GM21717 (cell line): Measurements from ENCODE around the gene SPATA20.

Experiments used
- ATAC-seq: cut with Tn5 transposase; IDR thresholded peaks from one replicate; pipeline ENCODE4 v1.9.1; 2021; ENCODE audit warnings: mild to moderate bottlenecking, moderate library complexity; ENCODE audit not compliant: unreplicated experiment

Gene SPATA20

DNA sequence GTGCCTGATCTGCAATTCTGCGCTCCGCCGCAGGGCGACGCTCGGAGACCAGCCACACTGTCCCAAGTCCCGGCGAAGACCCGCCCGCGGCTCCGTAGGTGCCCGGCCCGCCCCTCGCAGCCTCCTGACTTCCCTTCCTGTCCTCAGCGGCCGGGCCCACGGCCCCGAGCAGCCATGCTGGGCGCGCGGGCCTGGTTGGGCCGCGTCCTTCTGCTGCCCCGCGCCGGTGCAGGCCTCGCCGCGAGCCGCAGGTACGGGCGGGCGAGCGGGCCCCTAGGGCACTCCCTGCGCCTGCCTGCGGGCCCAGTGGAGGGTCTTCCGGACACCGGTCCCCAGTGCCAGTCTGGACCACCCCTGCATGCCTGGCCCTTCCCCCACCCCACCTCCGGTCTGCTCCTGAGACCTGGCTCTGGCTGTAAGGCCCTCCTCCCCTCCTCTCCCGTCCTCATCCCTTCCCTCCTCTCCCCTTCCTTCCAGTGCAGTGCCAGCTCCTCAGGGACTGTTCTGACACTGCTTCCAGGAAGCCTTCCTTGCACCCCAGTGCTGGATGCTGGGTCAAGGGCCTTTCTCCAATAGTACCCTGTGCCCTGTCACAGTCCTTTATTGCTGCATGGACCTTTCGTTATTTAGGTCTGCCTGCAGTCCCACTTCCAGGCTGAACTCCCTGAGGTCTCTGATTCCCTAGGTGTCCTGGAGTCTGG is at the start of gene SPATA20:
TSS of gene SPATA20 (plus strand) at position 140 of the 701 bp plus-strand sequence. CDS start at position 175, 35 bp downstream.
- ATAC-seq = peak; percentile 65

- ATAC-seq = no peak
Observed at GRCh38 chr17:50498021-50498874, 48.7 kb upstream of the SPATA20 start.

- no peak for ATAC-seq
Observed at GRCh38 chr17:50499270-50499669, 47.7 kb upstream of the SPATA20 start.

DNA sequence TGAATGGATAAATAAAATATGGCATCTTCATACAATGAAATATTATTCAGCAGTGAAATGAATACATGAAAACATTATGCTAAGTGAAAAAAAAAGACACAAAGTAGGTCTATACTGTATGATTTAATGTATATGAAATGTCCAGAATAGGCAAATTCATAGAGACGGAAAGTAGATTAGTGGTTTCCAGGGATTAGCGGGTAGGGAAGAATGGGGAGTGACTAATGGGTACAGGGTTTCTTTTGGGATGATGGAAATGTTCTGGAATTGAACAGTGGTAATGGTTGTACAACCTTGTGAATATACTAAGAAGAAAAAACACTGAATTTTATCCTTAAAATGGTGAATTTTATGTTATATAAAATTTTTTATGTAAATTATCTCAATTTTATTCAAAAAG is 47.3 kb upstream of the SPATA20 start:
- no peak for ATAC-seq

DNA sequence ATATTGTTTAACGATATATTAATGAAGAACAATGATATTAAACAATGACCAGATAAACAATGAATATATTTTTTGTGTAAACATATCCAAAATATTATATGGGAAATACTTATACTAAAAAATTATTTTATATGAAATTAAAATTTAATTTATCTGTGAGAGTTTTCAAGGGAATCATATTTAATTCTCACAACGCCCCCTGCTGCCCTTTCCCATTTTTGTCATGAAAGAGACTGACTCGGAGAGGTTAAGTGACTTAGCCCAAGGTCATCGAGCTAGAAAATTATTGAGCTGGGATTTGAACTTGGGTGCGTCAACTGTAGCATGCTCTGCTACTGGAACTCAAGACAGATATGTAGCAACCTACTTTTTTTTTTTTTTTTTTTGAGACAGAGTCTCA is 45.9 kb upstream of the SPATA20 start:
- ATAC-seq = no peak

DNA sequence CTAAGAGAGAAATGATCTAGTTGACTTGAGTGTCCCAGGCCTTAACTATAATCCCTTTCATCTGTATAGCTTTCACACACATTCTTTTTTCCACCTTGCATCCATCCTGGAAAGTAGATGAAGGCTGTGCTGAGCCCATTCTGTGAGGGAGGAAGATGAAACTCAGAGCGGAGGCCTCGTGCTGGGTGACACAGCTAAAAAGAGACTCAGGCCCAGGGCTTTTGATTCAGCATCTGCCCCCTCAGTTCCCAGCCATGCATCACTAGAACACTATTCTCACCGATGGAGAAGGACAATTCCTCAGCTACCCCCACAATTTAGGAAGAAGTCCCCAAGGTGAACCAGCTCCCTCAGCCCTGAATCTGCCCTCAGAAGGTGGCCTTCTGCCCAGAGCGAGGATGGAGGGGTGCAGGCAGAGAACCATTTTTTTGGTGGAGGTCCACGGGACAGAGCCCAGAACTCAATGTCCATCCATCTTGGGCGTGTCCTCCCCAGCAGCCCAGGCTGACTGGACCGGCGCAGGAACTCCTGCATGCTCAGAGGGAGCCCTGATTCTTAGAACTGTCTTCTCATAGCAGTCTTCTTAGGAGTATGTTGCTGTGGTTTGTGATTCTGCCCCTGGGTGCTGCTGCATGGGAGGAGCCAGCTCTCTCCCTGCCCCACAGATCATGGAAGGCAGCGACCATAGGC is 44.5 kb upstream of the SPATA20 start:
- no peak for ATAC-seq

- ATAC-seq = no peak
Observed at GRCh38 chr17:50505591-50506130, 41.3 kb upstream of the SPATA20 start.

- no peak for ATAC-seq
Observed at GRCh38 chr17:50506298-50506697, 40.7 kb upstream of the SPATA20 start.

- ATAC-seq = no peak
Observed at GRCh38 chr17:50507871-50508572, 39.0 kb upstream of the SPATA20 start, which contains the start of gene MYCBPAP. MYCBPAP (plus strand) TSS chr17:50508439; CDS start chr17:50508675, 236 bp downstream.

DNA sequence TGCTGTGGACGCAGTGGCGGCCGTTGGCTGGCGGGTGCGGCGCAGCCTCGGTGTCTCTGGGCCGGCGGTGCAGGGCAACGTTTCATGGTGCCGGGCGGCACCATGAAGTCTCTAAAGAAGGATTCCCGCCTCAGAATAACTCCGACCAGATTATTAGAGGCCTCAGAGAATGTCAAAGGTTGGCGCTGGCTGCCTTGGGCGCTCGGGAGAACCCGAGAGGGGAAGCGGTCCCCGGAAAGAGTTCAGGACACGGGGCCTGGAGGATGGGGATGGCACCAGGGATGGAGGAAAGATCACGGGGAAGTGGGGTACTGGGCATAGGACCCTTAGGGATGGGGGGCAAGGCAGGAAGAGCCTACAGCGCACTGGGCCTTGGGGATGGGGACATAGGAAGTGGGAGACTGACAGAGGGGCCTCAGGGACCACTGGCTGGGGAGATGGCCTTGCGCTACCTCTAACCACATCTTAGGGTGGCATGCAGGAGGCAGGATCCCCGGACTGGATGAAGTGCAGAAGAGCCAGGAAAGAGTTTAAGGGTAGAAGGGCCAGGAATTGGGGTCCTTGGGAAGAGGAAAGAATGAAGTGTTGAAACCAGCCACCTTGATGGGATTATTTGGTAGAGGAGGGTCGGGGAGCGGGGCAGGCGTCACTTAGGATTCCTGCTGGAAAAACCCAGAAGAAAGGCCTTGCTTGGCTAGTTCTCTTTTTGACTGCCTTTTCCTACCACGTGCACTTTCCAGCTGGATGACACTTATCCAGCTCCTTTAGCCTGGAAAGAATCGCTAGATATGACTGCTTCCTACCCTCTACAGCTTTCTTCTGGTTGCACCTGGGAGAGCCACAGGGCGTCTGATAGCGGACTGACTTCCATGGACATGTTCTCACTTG is 38.2 kb upstream of the SPATA20 start:
- no peak for ATAC-seq

GRCh38 chr17:50511058-50511457 is 35.9 kb upstream of the SPATA20 start:
- ATAC-seq = peak; percentile 77

- ATAC-seq = no peak
Observed at GRCh38 chr17:50513495-50513894, 33.5 kb upstream of the SPATA20 start.

GRCh38 chr17:50514388-50514787 is 32.6 kb upstream of the SPATA20 start:
- no peak for ATAC-seq

DNA sequence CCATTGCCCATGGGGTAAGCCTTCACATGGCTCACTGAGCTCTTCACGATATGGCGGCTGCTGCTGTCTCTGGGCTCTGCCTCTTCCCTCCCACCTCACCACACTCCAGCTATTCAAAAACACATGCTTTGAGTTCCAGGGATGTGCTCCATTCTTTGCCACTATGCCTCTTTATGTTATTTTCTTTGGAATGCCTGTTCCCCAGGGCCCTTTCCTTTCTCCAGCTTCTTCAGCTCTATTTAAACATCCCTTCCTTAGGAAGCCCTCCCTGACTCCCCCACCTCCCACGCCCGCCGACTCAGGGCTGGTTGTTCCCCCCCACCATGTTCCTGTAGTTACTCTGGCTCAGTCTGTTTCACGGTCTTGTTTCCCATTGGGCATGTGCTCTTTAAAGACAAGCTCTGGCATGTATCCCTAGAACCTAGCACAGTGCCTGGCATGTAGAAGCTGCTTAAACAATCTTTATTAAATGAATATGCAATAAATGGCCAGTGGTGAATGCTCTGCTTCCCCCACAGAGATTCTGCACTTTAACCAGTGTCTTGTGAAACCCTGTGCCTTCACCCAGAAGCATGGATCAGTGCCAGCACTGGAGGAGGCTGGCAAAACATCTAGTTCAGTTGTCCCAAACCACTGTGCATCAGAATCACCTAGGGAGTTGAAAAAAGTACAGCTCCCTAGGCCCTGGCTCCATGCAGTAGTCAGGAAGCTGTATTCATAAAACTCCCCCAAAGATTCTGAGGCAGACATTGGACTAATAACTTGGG is 31.9 kb upstream of the SPATA20 start:
- ATAC-seq = no peak

DNA sequence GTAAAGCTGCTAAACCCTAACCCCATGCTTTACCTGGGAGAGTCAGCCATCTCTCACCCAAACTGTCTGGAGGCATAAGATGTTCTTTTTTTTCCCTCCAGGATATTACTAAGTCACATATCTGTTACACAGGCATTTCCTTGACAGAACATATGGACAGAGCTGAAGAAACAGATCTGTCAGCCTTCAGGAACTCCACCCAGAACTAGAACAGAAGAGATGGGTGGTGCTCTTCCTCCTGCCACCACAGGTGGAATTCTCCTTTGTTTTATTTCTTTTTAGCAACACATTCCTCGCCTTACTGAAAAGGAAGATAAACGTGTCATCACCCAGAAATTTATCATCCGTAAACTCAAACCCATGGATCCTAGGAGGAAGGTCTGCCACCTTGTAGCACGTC is 30.0 kb upstream of the SPATA20 start:
- no peak for ATAC-seq

- no peak for ATAC-seq
Observed at GRCh38 chr17:50517504-50518383, 29.2 kb upstream of the SPATA20 start.

DNA sequence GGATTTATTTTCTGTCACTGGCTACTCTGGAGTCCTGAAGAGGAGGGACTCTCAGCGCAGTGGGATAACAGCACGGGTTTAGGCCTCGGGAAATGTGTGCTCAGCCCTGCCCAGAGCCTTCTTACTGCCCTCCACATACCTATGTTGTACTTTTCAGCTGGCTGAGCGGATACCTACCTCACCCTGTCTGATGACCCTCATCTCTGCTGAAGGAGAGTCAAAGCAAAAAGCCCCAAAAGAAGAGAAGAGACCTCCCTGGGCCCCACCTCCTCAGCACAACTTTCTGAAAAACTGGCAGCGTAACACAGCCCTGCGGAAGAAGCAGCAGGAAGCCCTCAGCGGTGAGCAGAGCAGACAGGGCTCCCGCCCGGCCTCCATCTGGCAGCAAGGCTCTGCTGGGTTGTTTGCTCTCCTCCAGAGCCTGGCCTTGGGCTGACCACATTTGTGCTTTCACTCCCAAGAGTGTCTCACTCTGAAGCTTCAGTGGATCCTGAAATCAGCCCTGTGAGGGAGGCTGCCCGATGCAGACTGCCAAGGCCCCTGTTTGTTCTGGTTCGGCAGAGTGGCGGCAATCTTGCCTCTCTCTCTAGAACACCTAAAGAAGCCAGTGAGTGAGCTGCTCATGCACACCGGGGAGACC is 28.5 kb upstream of the SPATA20 start:
- ATAC-seq = no peak
